ENCODE measurements around the gene HCST.
A peak's percentile ranks its signal among the peaks of the same experiment; 100 is the strongest.
"Not testable (repeated sequence)": the region's sequence is repeated elsewhere in the genome, so short reads cannot be mapped to it uniquely, and the experiment has no call there.

Gene HCST

GRCh38 chr19:35907377-35907745 is 5.0 kb downstream of the HCST start:
- DNase-seq: no peak

GRCh38 chr19:35908010-35908441 is 5.7 kb downstream of the HCST start, which contains the start of gene TYROBP:
Gene TYROBP, minus strand, starts transcription at chr19:35908295. Its CDS starts 67 bp downstream, at chr19:35908228.
- DNase-seq: no peak

- DNase-seq: peak; percentile 48
These were observed 6.8 kb downstream of the HCST start for GRCh38 chr19:35908973-35909683.

GRCh38 chr19:35909684-35910035 is 7.3 kb downstream of the HCST start:
- DNase-seq: no peak

- DNase-seq: not testable (repeated sequence)
These were observed 8.0 kb downstream of the HCST start for GRCh38 chr19:35910355-35910754.

GRCh38 chr19:35911173-35911572 is 8.8 kb downstream of the HCST start:
- DNase-seq: no peak

- no peak for DNase-seq
These were observed 9.5 kb downstream of the HCST start for GRCh38 chr19:35911790-35912189.

GRCh38 chr19:35913589-35913988 is 11.3 kb downstream of the HCST start:
- DNase-seq: no peak

GRCh38 chr19:35915443-35915842 is 13.1 kb downstream of the HCST start:
- DNase-seq: no peak

- no peak for DNase-seq
These were observed 17.0 kb downstream of the HCST start for GRCh38 chr19:35919306-35919705.

- no peak for DNase-seq
These were observed 18.7 kb downstream of the HCST start for GRCh38 chr19:35921012-35921411.

GRCh38 chr19:35925501-35925900 is 23.2 kb downstream of the HCST start:
- no peak for DNase-seq

- no peak for DNase-seq
These were observed 26.2 kb downstream of the HCST start for GRCh38 chr19:35928507-35928906.

- peak; percentile 71 for DNase-seq
These were observed 27.5 kb downstream of the HCST start for GRCh38 chr19:35929876-35930275.

- DNase-seq: peak; percentile 100
These were observed 29.0 kb downstream of the HCST start for GRCh38 chr19:35931161-35931873.

GRCh38 chr19:35931874-35932202 is 29.5 kb downstream of the HCST start:
- no peak for DNase-seq

- DNase-seq: no peak
These were observed 30.1 kb downstream of the HCST start for GRCh38 chr19:35932291-35932936.

- peak; percentile 51 for DNase-seq
These were observed 33.8 kb downstream of the HCST start, which contains the start of gene LRFN3 for GRCh38 chr19:35935911-35936737. Gene LRFN3, plus strand, starts transcription at chr19:35936374. Its CDS starts 3,052 bp downstream, at chr19:35939426.

GRCh38 chr19:35936738-35937268 is 34.5 kb downstream of the HCST start:
- no peak for DNase-seq

- DNase-seq: no peak
These were observed 35.3 kb downstream of the HCST start for GRCh38 chr19:35937345-35938281.
